Natural killer cell treated with Interleukin-12 subunit alpha and Interleukin-12 subunit beta and Interleukin-15 and Interleukin-18, amount 100 ng/mL, for 72 hours (primary cell): ENCODE results near the gene CEBPA. TPM values are rescaled to one million over a fixed set of nuclear protein-coding genes. Genes with fewer than 3 reads are reported as not detected.
A peak's percentile ranks its signal among the peaks of the same experiment; 100 is the strongest.

Source experiments
- ATAC-seq, 2 donors: fragments of 150-1000 bp; cut with Tn5 transposase in 1 of 2; sonication (Bioruptor Pico), chemical (Tn5 transposase) in 1 of 2; 2 replicates each; pipeline ENCODE4 v1.10.0; 2021
- DNase-seq: peaks from one replicate; pipeline ENCODE4 v3.0.0; 2022; ENCODE audit warnings: low spot score
- H3K27ac Mint-ChIP-seq, 2 donors: 1 replicate in 1 of 2; 2 replicates in 1 of 2; pipeline ENCODE4 v1.8.0; 2022; ENCODE audit warnings: mixed read lengths in 2 of 2, mild to moderate bottlenecking in 1 of 2, moderate library complexity in 1 of 2
- H3K27me3 Mint-ChIP-seq, 2 donors: 1 replicate in 1 of 2; 2 replicates in 1 of 2; pipeline ENCODE4 v1.8.0; 2022; ENCODE audit warnings: mixed read lengths in 2 of 2
- H3K36me3 Mint-ChIP-seq: one replicate; pipeline ENCODE4 v1.8.0; 2022; ENCODE audit warnings: mixed read lengths
- H3K4me1 Mint-ChIP-seq, 2 donors: 1 replicate in 1 of 2; 2 replicates in 1 of 2; pipeline ENCODE4 v1.8.0; 2022; ENCODE audit warnings: low read depth in 2 of 2, mixed read lengths in 2 of 2, mild to moderate bottlenecking in 1 of 2
- H3K4me3 Mint-ChIP-seq: one replicate; pipeline ENCODE4 v1.8.0; 2022; ENCODE audit warnings: mixed read lengths
- H3K9me3 Mint-ChIP-seq: 2 replicates; pipeline ENCODE4 v1.8.0; 2022; ENCODE audit warnings: mixed read lengths
- total RNA-seq, 2 donors: library from RNA; stranded (reverse); gene quantifications; one replicate each; pipeline ENCODE4 v1.2.3, GENCODE V29; 2022

CEBPA gene
- total RNA-seq, 2 donors from 2014 or later: 1.3 to 1.9 TPM

DNA sequence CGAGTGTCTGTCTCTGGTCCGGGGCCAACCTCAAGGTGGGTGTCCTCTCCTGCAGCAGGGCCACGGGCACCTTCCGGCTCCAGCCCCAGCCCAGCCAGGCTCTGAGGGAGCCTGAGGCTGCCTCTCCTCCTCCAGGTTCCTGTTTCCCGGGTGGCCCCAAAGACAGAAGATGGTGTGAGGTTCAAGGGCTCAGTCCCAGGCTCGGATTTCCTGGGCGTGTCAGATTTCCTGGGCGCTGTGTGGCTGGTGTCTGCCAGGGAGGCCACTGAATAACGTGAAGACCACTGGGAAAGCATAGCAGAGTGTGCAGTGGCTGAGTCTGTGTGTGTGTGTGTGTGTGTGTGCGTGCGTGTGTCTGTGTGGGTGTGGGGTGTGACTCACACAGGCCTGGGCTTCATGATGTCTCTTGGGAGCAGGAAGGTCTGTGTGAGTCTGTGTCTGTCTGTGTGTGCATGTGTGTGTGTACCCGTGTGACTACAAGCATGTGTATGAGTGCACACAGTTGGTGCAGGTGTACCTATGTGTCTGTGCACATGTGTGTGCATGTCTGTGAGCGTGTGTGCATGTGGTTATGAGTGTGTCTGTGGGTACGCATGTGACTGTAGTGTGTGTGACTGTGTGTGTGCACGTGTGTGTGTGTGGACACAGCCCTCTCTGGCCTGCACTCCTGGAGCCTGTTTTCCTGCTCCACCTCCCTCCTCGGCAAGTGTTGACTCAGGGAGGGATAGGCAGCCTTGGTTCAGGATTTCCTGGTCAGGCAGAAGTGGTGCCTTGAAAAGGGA, 28.3 kb downstream of the CEBPA start:
- no peaks in the 10 kb centered on the region for H3K36me3 Mint-ChIP-seq
- H3K4me3 Mint-ChIP-seq: no peak overlapping the region
- H3K27ac Mint-ChIP-seq: no peak overlapping the region
- DNase-seq (no peak), ATAC-seq (peak; percentile 11 to 42)
- H3K9me3 Mint-ChIP-seq: no peaks in the 10 kb centered on the region
- peaks cover 7 to 9% of the 10 kb centered on the region in 2 donors for H3K4me1 Mint-ChIP-seq
- no peaks in the 10 kb centered on the region for H3K27me3 Mint-ChIP-seq

DNA sequence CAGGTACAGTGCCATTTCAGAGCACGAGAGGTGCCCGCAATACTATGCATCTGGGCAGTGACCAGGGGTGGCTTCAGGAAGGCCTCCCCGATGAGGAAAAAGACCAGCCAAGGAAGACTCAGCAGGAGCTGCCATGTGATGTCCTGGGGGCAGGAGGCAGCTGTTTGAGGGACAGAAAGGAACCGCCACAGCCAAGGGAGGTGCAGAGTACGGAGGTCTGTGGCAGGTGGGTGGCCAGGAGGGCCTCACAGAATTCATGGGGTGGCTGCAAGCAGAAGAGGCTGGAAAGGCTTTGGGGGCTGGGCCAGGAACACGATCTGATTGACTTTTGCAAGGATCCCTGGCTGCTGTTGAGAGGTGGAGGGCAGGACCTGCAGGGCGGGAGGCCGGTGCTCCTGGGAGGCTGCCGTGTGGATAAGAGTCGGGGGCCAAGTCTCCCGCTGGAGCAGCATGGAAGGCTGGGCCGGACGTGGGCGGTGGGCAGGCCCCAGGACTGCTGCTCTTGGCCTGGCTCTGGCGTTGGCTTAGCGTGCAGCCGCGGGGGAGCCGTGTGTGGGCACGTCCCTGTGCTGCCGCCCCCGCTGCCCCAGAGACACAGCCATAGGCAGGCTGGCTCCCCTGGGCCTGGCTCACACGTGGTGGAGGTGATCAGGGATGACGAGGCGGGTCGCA, 29.1 kb downstream of the CEBPA start:
- Mint-ChIP-seq H3K4me1 (peaks cover 7 to 9% of the 10 kb centered on the region in 2 donors), H3K27me3 (no peaks in the 10 kb centered on the region), H3K36me3 (no peaks in the 10 kb centered on the region), H3K27ac (no peak overlapping the region), H3K4me3 (no peak overlapping the region), H3K9me3 (no peaks in the 10 kb centered on the region)
- ATAC-seq: no peak
- no peak for DNase-seq

DNA sequence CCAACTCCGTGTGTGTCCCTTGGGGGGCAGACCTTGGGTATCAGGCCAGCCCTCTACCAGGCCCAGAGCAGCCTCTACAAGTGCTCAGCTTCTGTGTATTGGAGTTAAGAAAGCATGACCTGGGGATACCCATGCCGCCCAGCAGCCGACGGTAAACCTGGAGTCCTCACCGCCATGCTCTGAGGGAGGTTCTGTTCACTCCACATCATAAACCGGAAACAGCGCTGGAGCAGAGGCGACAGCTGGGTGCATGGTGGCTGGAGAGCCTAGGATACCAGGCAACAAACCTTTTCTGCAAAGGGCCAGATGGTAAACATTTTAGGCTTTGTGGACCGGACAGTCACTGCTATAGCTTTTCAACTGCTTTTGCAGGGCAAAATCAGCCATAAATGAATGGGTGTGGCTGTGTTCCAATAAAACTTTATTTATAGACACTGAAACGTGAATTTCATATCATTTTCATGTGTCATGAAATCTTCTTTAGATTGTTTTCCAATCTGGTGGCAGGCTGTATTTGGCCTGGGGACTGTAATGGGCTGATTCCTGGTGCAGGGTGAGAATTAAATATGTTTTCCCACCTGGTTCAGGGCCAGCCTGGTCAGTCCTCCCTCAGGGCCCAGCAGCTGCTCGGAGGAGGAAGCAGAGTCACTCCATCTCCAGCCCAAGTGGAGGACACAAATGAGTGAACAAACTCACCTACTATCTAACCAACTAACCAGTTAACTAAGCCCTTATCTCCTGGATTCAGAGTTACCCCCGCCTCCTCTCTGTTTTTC, 30.9 kb downstream of the CEBPA start:
- Mint-ChIP-seq H3K4me3 (no peak overlapping the region), H3K4me1 (peaks cover 7 to 9% of the 10 kb centered on the region in 2 donors), H3K27ac (no peak overlapping the region), H3K36me3 (no peaks in the 10 kb centered on the region), H3K27me3 (no peaks in the 10 kb centered on the region), H3K9me3 (no peaks in the 10 kb centered on the region)
- no peak for ATAC-seq
- DNase-seq: no peak

DNA sequence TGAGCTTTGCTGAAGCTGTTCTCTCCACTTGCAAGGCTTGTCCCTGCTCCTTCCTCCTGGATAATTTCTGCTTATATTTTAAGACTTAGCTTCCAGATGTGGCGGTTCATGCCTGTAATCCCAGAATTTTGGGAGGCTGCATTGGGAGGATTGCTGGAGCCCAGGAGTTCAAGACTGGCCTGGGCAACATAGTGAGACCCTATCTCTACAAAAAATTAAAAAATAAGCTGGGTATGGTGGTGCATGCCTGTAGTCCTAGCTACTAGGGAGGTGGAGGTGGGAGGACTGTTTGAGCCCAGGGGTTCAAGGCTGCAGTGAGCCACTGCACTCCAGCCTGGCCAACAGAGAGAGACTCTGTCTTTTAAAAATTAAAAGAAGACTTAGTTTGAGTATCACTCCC, 31.6 kb downstream of the CEBPA start:
- no peaks in the 10 kb centered on the region for H3K9me3 Mint-ChIP-seq
- no peak for DNase-seq
- peaks cover 7 to 9% of the 10 kb centered on the region in 2 donors for H3K4me1 Mint-ChIP-seq
- H3K4me3 Mint-ChIP-seq: no peak overlapping the region
- no peaks in the 10 kb centered on the region for H3K27me3 Mint-ChIP-seq
- no peak overlapping the region for H3K27ac Mint-ChIP-seq
- H3K36me3 Mint-ChIP-seq: no peaks in the 10 kb centered on the region
- ATAC-seq: no peak

DNA sequence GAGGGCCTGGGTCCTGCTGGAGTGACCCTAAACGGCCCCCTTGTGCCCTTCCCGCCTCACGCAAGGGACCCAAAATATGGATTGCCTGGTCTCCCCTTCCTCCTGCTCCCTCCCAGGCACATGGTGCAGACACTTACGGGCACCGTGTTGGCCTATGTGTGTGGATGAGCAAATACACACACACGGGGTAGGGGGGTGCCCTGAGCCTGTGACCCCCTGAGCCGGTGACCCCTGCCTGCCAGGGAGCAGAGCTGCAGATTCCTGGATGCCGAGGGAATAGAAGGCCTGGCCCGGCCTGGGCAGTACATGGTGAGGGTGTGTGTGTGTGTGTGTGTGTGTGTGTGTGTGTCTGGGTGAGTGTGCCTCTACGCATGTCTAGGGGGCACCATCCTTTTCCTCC, 33.3 kb downstream of the CEBPA start:
- no peak for ATAC-seq
- Mint-ChIP-seq H3K9me3 (no peaks in the 10 kb centered on the region), H3K4me3 (no peak overlapping the region), H3K36me3 (no peaks in the 10 kb centered on the region), H3K27me3 (no peaks in the 10 kb centered on the region), H3K27ac (no peak overlapping the region), H3K4me1 (peaks cover 3 to 9% of the 10 kb centered on the region in 2 donors)
- DNase-seq: no peak

DNA sequence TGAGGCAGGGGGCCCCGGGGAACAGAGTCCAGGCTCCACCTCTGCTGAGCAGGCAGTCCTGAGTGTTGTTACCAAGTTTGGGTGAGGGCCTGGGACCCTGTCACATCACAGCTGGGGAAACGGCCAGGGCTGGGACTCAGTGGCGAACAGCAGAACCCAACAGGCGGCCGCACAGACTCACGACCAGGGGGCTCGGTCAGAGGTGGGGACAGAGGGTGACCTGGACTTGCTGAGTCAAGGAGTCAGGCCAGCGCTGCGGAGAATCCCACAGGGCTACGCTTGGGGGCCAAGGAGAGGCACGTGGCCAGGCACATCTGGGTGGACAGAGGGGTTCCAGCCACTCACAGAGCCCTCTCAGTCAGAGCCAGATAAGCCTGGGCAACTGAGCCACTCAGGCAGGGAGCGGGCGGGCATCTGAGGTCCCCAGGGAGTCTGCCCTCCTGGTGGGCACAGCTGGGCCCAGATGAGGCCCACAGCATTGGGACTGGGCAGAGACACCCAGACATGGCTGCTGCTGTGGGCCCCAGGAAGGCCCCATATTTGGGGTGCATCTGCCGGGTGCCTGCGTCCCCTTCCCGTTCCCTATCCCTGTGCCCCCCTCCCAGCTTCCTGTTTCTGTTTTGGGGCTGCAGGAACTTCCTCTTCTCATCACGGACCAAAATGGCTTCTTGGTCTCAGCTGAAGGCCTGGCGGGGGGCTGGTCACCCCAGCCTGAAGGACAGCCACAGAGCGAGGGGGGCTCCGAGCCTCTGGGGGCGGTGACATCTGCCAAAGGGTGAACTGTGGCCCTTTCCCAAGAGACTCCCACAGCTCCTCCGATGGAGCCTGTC, 34.0 kb downstream of the CEBPA start:
- no peaks in the 10 kb centered on the region for H3K36me3 Mint-ChIP-seq
- no peak overlapping the region for H3K4me3 Mint-ChIP-seq
- H3K27me3 Mint-ChIP-seq: no peaks in the 10 kb centered on the region
- H3K4me1 Mint-ChIP-seq: peaks cover 0 to 7% of the 10 kb centered on the region in 2 donors
- no peak for DNase-seq
- H3K27ac Mint-ChIP-seq: no peak overlapping the region
- H3K9me3 Mint-ChIP-seq: no peaks in the 10 kb centered on the region
- ATAC-seq: no peak

DNA sequence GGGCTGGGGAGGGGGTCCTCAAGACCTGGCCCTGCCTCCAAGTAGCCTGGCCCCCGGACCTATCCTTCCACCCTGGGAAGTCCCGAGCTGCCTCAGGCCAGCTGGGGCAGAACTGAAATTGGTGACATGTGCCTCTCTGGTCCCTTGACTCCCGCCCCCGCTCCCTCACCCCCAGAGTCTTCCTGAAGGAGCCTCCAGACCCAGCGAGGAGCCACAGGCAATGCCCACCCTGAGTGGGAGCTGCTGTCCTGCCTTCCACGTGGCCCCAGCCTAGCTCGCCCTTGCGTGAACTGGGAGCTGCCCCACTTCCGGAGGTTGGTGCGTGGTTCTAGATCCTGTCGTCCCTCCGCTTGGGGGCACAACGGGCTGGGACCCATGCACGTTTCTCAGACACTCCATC, 34.6 kb downstream of the CEBPA start:
- no peaks in the 10 kb centered on the region for H3K36me3 Mint-ChIP-seq
- H3K4me1 Mint-ChIP-seq: peaks cover 0 to 3% of the 10 kb centered on the region in 2 donors
- DNase-seq (no peak), ATAC-seq (peak in 1 of 2 donors; percentile 7)
- no peaks in the 10 kb centered on the region for H3K9me3 Mint-ChIP-seq
- no peak overlapping the region for H3K27ac Mint-ChIP-seq
- no peak overlapping the region for H3K4me3 Mint-ChIP-seq
- no peaks in the 10 kb centered on the region for H3K27me3 Mint-ChIP-seq

DNA sequence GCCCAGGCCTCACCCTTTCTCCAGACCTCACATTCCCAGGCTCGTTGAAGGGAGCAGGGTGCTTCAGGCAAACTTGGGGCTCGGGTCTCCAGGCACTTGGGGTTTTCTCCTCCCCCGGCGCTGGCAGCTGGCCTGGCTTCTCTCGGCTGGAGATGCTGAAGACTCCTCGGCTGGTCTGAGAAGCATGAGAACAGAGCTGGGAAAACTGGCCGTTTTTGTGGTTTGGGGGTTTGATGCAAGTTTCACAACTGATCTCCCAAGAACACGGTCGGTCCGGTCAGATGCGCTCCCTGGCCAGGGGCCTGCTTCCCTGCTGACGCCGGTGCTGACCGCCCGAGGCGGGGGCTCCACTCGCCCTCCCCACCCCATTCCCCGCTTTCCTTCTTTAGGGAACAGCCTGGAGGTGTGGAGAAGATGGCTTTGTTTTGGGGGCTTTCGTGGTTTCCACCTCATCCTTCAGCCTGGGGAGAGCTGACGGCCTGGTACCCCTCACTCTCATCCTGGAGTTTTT, 35.3 kb downstream of the CEBPA start:
- H3K27me3 Mint-ChIP-seq: no peaks in the 10 kb centered on the region
- DNase-seq: no peak
- H3K36me3 Mint-ChIP-seq: no peaks in the 10 kb centered on the region
- no peaks in the 10 kb centered on the region for H3K9me3 Mint-ChIP-seq
- no peak overlapping the region for H3K4me3 Mint-ChIP-seq
- no peak for ATAC-seq
- H3K4me1 Mint-ChIP-seq: peaks cover 3% of the 10 kb centered on the region in 2 donors
- no peak overlapping the region for H3K27ac Mint-ChIP-seq

DNA sequence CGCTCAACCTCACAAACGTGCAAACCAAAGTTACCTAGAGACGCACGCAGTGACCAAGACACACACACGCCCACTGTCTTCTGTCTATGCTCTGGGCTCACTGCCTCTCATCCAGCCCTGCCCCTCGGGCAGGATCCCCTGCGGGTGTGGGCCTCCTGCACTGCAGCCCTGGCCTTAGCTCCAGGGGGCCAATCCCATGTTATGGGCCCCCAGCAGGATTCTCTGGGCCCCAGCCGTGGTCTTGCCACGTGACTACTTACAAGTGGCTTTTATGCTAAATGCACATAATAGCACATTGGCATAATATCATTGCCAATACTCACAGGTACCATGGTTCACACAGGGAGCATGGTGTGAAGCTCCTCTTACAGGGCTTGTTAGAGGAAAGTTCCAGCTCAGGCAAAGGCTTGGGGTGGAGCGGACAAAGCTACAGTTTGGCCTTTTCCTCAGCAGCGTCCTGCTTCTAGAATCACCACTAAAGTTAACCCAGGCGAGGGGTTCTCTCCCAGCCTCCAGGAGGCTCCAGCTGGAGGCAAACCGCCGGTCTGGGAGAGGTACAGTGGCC, 37.4 kb downstream of the CEBPA start:
- DNase-seq (no peak), ATAC-seq (no peak)
- Mint-ChIP-seq H3K27me3 (no peaks in the 10 kb centered on the region), H3K9me3 (no peaks in the 10 kb centered on the region), H3K36me3 (no peaks in the 10 kb centered on the region), H3K27ac (no peak overlapping the region), H3K4me3 (no peak overlapping the region), H3K4me1 (peaks cover 6 to 7% of the 10 kb centered on the region in 2 donors)

DNA sequence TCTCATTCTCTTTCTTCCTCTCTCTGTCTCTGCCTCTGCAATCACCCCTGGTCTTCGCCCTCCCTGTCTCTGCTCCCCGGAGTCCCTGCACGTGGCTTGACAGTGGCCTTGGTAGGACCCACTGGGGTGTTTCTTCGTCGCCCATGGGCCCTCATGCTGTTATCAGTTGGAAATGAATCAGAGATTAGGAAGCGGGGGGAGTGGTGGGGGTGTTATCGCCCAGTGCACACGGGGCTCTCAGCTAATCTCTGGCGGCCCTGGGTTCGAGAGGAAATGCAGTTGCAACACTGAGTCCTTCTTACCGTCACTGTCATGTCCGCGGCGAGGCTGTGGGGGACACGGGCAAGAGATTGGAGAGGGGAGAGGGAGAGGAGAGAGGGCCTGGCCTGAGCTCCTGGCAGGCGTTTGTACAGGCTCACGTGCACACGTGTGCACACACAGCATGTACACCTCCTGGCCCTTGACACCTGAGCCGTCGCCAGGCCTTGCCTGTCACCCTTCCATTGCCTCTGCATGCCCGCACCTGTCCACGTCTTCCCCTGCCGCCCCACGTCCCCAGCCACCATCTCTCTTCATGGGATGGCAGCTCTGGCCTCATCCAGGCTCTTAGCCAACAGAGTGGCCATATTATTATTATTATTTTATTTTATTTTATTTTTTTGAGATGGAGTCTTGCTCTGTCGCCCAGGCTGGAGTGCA, 38.9 kb downstream of the CEBPA start:
- no peaks in the 10 kb centered on the region for H3K9me3 Mint-ChIP-seq
- H3K27me3 Mint-ChIP-seq: no peaks in the 10 kb centered on the region
- H3K4me1 Mint-ChIP-seq: peaks cover 6 to 9% of the 10 kb centered on the region in 2 donors
- H3K27ac Mint-ChIP-seq: no peak overlapping the region
- ATAC-seq (peak in 1 of 2 donors; percentile 27), DNase-seq (no peak)
- no peaks in the 10 kb centered on the region for H3K36me3 Mint-ChIP-seq
- no peak overlapping the region for H3K4me3 Mint-ChIP-seq

DNA sequence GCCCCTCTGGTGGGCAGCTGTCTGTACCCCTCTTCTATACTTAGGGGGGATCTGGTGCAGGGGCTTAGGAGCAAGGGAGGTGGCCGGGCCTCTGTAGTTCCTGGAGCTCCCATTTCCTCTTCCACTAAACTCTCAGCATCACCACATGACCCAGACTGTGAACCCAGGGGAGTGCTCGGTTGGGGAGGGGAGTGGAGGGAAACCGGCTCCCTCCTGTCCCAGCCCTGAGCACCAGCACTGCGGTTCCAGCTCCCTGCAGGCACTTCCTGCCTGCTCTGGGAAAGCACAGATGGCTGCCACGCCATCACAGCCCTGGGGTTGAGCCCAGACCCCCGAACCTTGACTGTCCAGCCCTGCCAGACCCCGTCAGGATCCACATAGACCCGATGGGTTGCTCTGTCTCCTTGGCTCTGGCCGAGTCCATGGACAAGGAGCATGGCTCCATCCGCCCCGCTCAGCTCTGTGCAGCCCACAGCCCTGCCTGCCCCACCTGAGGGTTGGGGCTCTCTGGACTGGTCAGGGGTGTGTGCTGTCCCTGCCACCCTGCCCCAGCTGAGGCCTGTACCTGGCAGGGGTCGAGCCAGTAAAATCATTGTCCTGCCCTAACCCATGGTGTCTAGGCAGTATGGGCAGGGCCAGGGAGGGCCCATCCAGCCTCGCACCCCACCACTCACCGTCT, 40.7 kb downstream of the CEBPA start:
- Mint-ChIP-seq H3K4me1 (peaks cover 6 to 9% of the 10 kb centered on the region in 2 donors), H3K4me3 (no peak overlapping the region), H3K27ac (peak overlapping the region; percentile 19 to 34), H3K36me3 (no peaks in the 10 kb centered on the region), H3K9me3 (no peaks in the 10 kb centered on the region), H3K27me3 (no peaks in the 10 kb centered on the region)
- ATAC-seq: peak; percentile 21 to 41
- DNase-seq: no peak
